ENCODE measurements around the gene CAMLG.

GRCh38 chr5:134769206-134769605, 30.9 kb downstream of the CAMLG start:
- TF ChIP-seq CTCF (IDR thresholded peaks at IDR 0.05) = no peak
- TF ChIP-seq POLR2A (IDR thresholded peaks at IDR 0.05) = no peak
